ENCODE results near the gene NAALADL1. TPM values are rescaled to one million over a fixed set of nuclear protein-coding genes. Genes with fewer than 3 reads are reported as not detected.

NAALADL1 gene
- total and polyA plus RNA-seq, 2 experiments from 2014 or later, result 11.1 to 13.7 TPM

GRCh38 chr11:65090628-65091027, 32.3 kb upstream of the NAALADL1 start:
- H3K4me1 ChIP-seq (ENCODE audit: insufficient read depth), result no peaks in the 10 kb centered on the region
- H3K79me2 ChIP-seq (replicated peaks; ENCODE audit: insufficient read depth), result no peaks in the 10 kb centered on the region
- TF ChIP-seq REST (IDR thresholded peaks at IDR 0.05; ENCODE audit: unreplicated experiment) (no peak), ETS1 (IDR thresholded peaks at IDR 0.05) (no peak), CREB1 (CRISPR knock-in tag; IDR thresholded peaks at IDR 0.05; ENCODE audit: low read depth) (no peak), CTCF (conservative IDR thresholded peaks at IDR 0.05; ENCODE audit: low read depth in 2 of 2) (no peak), EZH2phosphoT487 (IDR thresholded peaks at IDR 0.05; ENCODE audit: unreplicated experiment) (no peak), JUNB (IDR thresholded peaks at IDR 0.05; ENCODE audit: unreplicated experiment) (no peak)
- H3F3A ChIP-seq (replicated peaks; ENCODE audit: low read depth), result no peaks in the 10 kb centered on the region
- DNase-seq (ENCODE audit: low spot score), result no peak
- Mint-ChIP-seq H3K36me3 (ENCODE audit: low read depth) (peaks cover 4% of the 10 kb centered on the region; the same call in 2 of the 3 replicates), H3K9me3 (no peaks in the 10 kb centered on the region), H3K4me1 (no peaks in the 10 kb centered on the region), H3K4me3 (no peak overlapping the region), H3K27ac (no peak overlapping the region), H3K27me3 (ENCODE audit: insufficient read depth, low read depth, poor library complexity) (peaks cover 4% of the 10 kb centered on the region)
- H3K9me2 ChIP-seq (ENCODE audit: insufficient read depth), result no peaks in the 10 kb centered on the region
- ATAC-seq, result no peak
- H3K27me3 ChIP-seq (ENCODE audit: insufficient read depth), result no peaks in the 10 kb centered on the region
- no peak overlapping the region for H2AFZ ChIP-seq
- no peak overlapping the region for H3K27ac ChIP-seq (ENCODE audit: low read depth)
- no peaks in the 10 kb centered on the region for H3K36me3 ChIP-seq (ENCODE audit: insufficient read depth)
- no peak overlapping the region for H3K4me2 ChIP-seq
- H3K4me3 ChIP-seq, result no peak overlapping the region
- H4K20me1 ChIP-seq (replicated peaks; ENCODE audit: insufficient read depth), result no peaks in the 10 kb centered on the region

- Histone ChIP-seq H4K20me1 (replicated peaks; ENCODE audit: insufficient read depth) (no peaks in the 10 kb centered on the region), H3K9me2 (ENCODE audit: insufficient read depth) (no peaks in the 10 kb centered on the region), H3K27me3 (ENCODE audit: insufficient read depth) (no peaks in the 10 kb centered on the region), H2AFZ (no peak overlapping the region), H3K4me3 (no peak overlapping the region), H3K4me2 (no peak overlapping the region), H3K36me3 (ENCODE audit: insufficient read depth) (no peaks in the 10 kb centered on the region), H3F3A (replicated peaks; ENCODE audit: low read depth) (no peaks in the 10 kb centered on the region), H3K79me2 (replicated peaks; ENCODE audit: insufficient read depth) (peaks cover 5% of the 10 kb centered on the region; the same call in 1 of the 2 replicates), H3K27ac (ENCODE audit: low read depth) (no peak overlapping the region), H3K4me1 (ENCODE audit: insufficient read depth) (no peaks in the 10 kb centered on the region)
- Mint-ChIP-seq H3K9me3 (no peaks in the 10 kb centered on the region), H3K27me3 (ENCODE audit: insufficient read depth, low read depth, poor library complexity) (peaks cover 1% of the 10 kb centered on the region), H3K36me3 (ENCODE audit: low read depth) (peaks cover 5% of the 10 kb centered on the region; the same call in 2 of the 3 replicates), H3K4me3 (no peak overlapping the region), H3K27ac (no peak overlapping the region), H3K4me1 (peaks cover 5% of the 10 kb centered on the region; the same call in 1 of the 3 replicates)
- ATAC-seq (no peak), DNase-seq (ENCODE audit: low spot score) (no peak)
- no peak for TF ChIP-seq ETS1 (IDR thresholded peaks at IDR 0.05)
- no peak for TF ChIP-seq EZH2 (IDR thresholded peaks at IDR 0.05; ENCODE audit: low read depth, unreplicated experiment)
- TF ChIP-seq NANOG (IDR thresholded peaks at IDR 0.05; ENCODE audit: borderline replicate concordance), result no peak
- no peak for TF ChIP-seq REST (IDR thresholded peaks at IDR 0.05; ENCODE audit: unreplicated experiment)
- TF ChIP-seq EZH2phosphoT487 (IDR thresholded peaks at IDR 0.05; ENCODE audit: unreplicated experiment), result no peak
- TF ChIP-seq CREB1 (CRISPR knock-in tag; IDR thresholded peaks at IDR 0.05; ENCODE audit: low read depth), result no peak
Measured at GRCh38 chr11:65089621-65090020, 31.3 kb upstream of the NAALADL1 start.
